Measurements from ENCODE around the gene ZNF496. TPM values are rescaled to one million over a fixed set of nuclear protein-coding genes. Genes with fewer than 3 reads are reported as not detected.

The ZNF496 gene
- total and polyA plus RNA-seq, 5 donors from 2014 or later, result 2.0 to 6.0 (median 3.7) TPM

DNA sequence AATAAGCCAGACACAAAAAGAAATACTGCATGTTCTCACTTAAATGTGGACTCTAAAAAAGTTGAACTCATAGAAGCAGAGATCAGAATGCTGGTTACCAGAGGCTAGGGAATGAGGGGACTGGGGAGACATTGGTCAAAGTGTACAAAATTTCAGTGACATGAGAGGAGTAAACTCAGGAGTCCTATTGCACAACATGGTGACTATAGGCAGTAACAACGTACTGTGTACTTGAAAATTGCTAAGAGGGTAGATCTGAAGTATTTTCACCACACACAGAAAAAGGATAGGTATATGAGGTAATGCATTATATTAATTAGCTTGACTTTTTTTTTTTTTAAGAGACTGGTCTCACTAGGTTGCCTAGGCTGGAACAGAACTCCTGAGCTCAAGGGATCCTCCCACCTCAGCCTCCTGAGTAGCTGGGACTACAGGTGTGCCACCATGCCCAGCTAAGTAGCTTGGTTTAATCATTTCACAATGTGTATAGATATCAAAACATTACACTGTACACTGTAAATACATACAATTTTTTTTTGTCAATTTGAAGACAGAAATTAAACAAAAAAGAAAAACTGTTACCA is 7.4 kb downstream of the ZNF496 start:
- Histone ChIP-seq H3K4me3 (ENCODE audit: low read depth, low read length) (no peak overlapping the region), H3K27me3 (ENCODE audit: control insufficient read depth, insufficient read depth, low read length) (no peaks in the 10 kb centered on the region), H3K27ac (ENCODE audit: insufficient read depth, low read length, poor library complexity, severe bottlenecking) (no peak overlapping the region), H3K9me3 (ENCODE audit: control insufficient read depth in 2 of 2, low read length in 2 of 2) (no peaks in the 10 kb centered on the region), H3K4me1 (ENCODE audit: control insufficient read depth, insufficient read depth, low read length, poor library complexity, severe bottlenecking) (no peaks in the 10 kb centered on the region), H3K36me3 (ENCODE audit: control insufficient read depth, insufficient read depth, low read length) (no peaks in the 10 kb centered on the region)
- ATAC-seq (ENCODE audit: low read depth in 2 of 2), result no peak
- Mint-ChIP-seq H3K36me3 (peaks cover 25% of the 10 kb centered on the region), H3K4me1 (peaks cover 0 to 6% (median 0%) of the 10 kb centered on the region in 4 donors), H3K27me3 (no peaks in the 10 kb centered on the region), H3K4me3 (no peak overlapping the region), H3K27ac (no peak overlapping the region), H3K9me3 (no peaks in the 10 kb centered on the region)
- DNase-seq, result no peak

DNA sequence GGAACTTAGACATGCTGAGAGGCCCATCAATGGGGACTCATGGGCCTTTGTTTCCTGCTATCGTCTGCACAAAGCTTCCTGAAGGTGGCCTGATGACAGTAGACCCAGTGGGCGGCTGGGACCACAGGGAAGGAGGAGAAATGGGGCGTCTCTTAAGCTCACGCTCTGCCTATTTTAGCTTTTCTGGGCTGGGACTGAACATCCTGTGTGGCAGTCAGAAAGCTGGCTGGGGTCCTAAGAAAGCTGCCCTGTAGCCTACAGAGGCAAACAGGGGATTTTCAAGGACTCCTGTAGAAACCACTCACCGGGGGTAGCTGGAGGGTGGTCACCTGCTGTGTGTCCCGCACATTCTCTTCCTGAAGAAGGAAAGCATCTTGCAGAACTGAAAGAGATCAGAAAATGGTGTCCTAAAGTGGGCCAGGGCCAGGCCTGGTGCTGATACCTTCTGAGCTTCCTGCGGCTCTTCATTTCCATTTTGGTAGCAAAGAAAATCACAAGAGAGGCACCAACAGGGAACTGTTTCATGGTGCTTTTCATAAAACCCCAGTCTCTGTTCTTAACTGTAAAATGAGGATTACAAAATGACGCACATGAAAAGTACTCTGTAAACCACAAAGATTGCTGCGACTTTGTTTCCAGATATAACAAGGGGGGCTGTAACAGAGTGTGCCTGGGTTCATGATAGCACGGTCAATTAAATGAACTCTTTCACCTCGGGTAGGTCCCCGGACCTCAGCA is 8.6 kb downstream of the ZNF496 start:
- Mint-ChIP-seq H3K4me3 (peak overlapping the region in 1 of 4 donors; percentile 36), H3K27me3 (no peaks in the 10 kb centered on the region), H3K36me3 (peaks cover 23% of the 10 kb centered on the region), H3K27ac (peak overlapping the region in 1 of 3 donors; percentile 57), H3K9me3 (no peaks in the 10 kb centered on the region), H3K4me1 (peaks cover 0 to 6% (median under 1%) of the 10 kb centered on the region in 4 donors)
- Histone ChIP-seq H3K4me1 (ENCODE audit: control insufficient read depth, insufficient read depth, low read length, poor library complexity, severe bottlenecking) (no peaks in the 10 kb centered on the region), H3K27ac (ENCODE audit: insufficient read depth, low read length, poor library complexity, severe bottlenecking) (no peak overlapping the region), H3K9me3 (ENCODE audit: control insufficient read depth in 2 of 2, low read length in 2 of 2) (no peaks in the 10 kb centered on the region), H3K36me3 (ENCODE audit: control insufficient read depth, insufficient read depth, low read length) (no peaks in the 10 kb centered on the region), H3K4me3 (ENCODE audit: low read depth, low read length) (no peak overlapping the region), H3K27me3 (ENCODE audit: control insufficient read depth, insufficient read depth, low read length) (no peaks in the 10 kb centered on the region)
- ATAC-seq (ENCODE audit: low read depth in 2 of 2) (peak in 1 of 2 donors; percentile 20), DNase-seq (no peak)

DNA sequence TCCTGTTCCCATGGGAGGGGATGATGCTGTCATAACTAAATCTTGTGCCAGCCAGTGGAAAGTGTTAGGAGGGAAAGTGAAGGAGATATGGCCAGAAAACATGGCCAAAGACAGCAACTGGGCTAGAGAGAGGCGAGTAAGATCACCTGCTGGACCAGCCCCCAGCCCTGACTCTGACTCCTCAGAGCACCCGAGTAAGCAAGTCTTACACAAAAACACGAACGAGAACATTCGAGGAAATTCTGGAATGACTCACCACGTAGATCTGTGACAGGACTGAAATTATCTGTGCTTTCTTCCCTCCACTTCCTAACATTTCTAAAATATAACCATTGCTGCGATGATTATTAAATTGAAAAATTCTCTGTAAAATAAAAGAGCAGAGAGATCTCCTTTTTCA is 9.2 kb downstream of the ZNF496 start:
- no peak overlapping the region for H3K4me3 ChIP-seq (ENCODE audit: low read depth, low read length)
- ATAC-seq (ENCODE audit: low read depth in 2 of 2), result no peak
- H3K27me3 Mint-ChIP-seq, result no peaks in the 10 kb centered on the region
- H3K9me3 ChIP-seq (ENCODE audit: control insufficient read depth in 2 of 2, low read length in 2 of 2), result no peaks in the 10 kb centered on the region
- peak overlapping the region in 1 of 4 donors; percentile 36 for H3K4me3 Mint-ChIP-seq
- H3K27me3 ChIP-seq (ENCODE audit: control insufficient read depth, insufficient read depth, low read length), result no peaks in the 10 kb centered on the region
- no peak for DNase-seq
- no peaks in the 10 kb centered on the region for H3K36me3 ChIP-seq (ENCODE audit: control insufficient read depth, insufficient read depth, low read length)
- H3K36me3 Mint-ChIP-seq, result peaks cover 21% of the 10 kb centered on the region
- no peaks in the 10 kb centered on the region for H3K9me3 Mint-ChIP-seq
- H3K4me1 ChIP-seq (ENCODE audit: control insufficient read depth, insufficient read depth, low read length, poor library complexity, severe bottlenecking), result no peaks in the 10 kb centered on the region
- peaks cover 0 to 6% (median 2%) of the 10 kb centered on the region in 4 donors for H3K4me1 Mint-ChIP-seq
- H3K27ac ChIP-seq (ENCODE audit: insufficient read depth, low read length, poor library complexity, severe bottlenecking), result no peak overlapping the region
- peak overlapping the region in 1 of 3 donors; percentile 57 for H3K27ac Mint-ChIP-seq

DNA sequence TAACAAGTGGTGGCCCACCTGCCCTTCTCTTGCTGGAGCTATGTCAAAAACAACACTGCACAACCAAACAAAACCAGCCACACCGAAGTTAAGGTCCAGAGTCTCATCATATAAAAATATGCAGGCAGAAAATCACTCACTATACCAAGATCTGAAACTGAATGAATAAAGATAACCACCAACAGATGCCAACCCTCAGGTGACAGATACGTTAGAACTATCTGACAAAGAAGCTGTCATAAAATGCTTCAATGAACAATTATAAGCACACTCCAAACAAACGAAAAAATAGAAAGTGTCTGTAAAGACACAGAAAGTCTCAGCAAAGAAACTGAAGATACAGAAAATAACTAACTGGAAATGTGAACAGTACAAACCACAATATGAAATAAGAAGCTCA is 14.0 kb downstream of the ZNF496 start:
- peaks cover 29% of the 10 kb centered on the region for H3K36me3 Mint-ChIP-seq
- no peaks in the 10 kb centered on the region for H3K9me3 Mint-ChIP-seq
- H3K27me3 Mint-ChIP-seq, result no peaks in the 10 kb centered on the region
- Histone ChIP-seq H3K27me3 (ENCODE audit: control insufficient read depth, insufficient read depth, low read length) (no peaks in the 10 kb centered on the region), H3K4me1 (ENCODE audit: control insufficient read depth, insufficient read depth, low read length, poor library complexity, severe bottlenecking) (no peaks in the 10 kb centered on the region), H3K4me3 (ENCODE audit: low read depth, low read length) (no peak overlapping the region), H3K27ac (ENCODE audit: insufficient read depth, low read length, poor library complexity, severe bottlenecking) (no peak overlapping the region), H3K9me3 (ENCODE audit: control insufficient read depth in 2 of 2, low read length in 2 of 2) (no peaks in the 10 kb centered on the region), H3K36me3 (ENCODE audit: control insufficient read depth, insufficient read depth, low read length) (no peaks in the 10 kb centered on the region)
- no peak overlapping the region for H3K4me3 Mint-ChIP-seq
- no peak for DNase-seq
- ATAC-seq (ENCODE audit: low read depth in 2 of 2), result no peak
- no peak overlapping the region for H3K27ac Mint-ChIP-seq
- H3K4me1 Mint-ChIP-seq, result peaks cover 0 to 5% (median under 1%) of the 10 kb centered on the region in 4 donors

DNA sequence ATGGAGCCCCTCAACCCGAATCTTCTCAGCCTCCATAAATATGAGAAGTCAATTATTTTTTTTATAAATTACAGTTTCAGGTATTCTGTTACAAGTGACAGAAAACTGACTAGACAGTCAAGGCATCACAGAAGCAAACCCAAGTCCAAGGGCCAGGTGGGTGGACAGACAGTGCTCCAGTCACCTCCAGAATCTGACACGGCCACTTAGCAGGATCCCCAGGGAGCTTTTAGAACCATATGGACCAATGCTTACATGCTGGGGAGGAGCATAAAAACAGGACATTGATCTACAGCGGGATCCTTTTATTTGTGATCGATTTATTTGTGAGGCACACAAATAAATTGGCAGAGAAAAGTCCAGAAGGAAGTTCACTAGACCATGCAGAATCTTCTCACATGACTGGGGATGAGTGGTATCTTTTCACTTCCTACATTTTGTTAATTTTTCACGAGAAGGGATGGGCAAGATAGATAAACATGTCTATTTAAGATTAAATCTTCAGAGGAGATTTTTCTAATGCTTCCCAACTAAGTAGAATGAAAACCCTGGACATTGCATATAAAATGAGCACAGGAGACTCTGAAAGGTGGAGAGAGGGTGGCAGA is 15.0 kb downstream of the ZNF496 start:
- no peak for DNase-seq
- H3K4me3 ChIP-seq (ENCODE audit: low read depth, low read length), result no peak overlapping the region
- H3K27me3 Mint-ChIP-seq, result no peaks in the 10 kb centered on the region
- no peaks in the 10 kb centered on the region for H3K9me3 ChIP-seq (ENCODE audit: control insufficient read depth in 2 of 2, low read length in 2 of 2)
- H3K4me1 Mint-ChIP-seq, result peaks cover 0 to 5% (median 0%) of the 10 kb centered on the region in 4 donors
- no peaks in the 10 kb centered on the region for H3K9me3 Mint-ChIP-seq
- H3K27me3 ChIP-seq (ENCODE audit: control insufficient read depth, insufficient read depth, low read length), result no peaks in the 10 kb centered on the region
- H3K4me3 Mint-ChIP-seq, result no peak overlapping the region
- H3K36me3 ChIP-seq (ENCODE audit: control insufficient read depth, insufficient read depth, low read length), result no peaks in the 10 kb centered on the region
- H3K4me1 ChIP-seq (ENCODE audit: control insufficient read depth, insufficient read depth, low read length, poor library complexity, severe bottlenecking), result no peaks in the 10 kb centered on the region
- H3K27ac ChIP-seq (ENCODE audit: insufficient read depth, low read length, poor library complexity, severe bottlenecking), result no peak overlapping the region
- H3K27ac Mint-ChIP-seq, result no peak overlapping the region
- no peak for ATAC-seq (ENCODE audit: low read depth in 2 of 2)
- peaks cover 30% of the 10 kb centered on the region for H3K36me3 Mint-ChIP-seq

DNA sequence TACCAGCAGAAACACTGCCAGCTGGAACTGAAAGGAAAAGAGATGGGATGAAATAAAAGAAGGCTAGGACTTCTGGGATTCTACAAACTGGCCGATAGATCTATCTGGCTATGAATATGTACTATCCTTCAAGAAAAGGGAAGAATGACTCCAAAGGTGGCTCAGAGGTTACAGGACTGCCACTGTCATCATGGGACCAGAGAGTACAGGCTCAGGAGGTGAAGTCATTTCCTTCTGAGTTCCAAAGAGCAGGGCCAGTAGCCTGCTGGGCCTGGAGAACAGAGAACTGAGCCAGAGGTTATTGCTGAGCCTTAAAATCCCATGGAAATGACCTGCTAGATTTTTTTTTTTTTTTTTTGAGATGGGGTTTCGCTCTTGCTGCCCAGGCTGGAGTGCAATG is 27.6 kb downstream of the ZNF496 start:
- Mint-ChIP-seq H3K27me3 (no peaks in the 10 kb centered on the region), H3K27ac (no peak overlapping the region), H3K36me3 (peaks cover 38% of the 10 kb centered on the region), H3K4me3 (no peak overlapping the region), H3K4me1 (no peaks in the 10 kb centered on the region), H3K9me3 (peaks cover 0 to 1% (median 0%) of the 10 kb centered on the region in 7 donors)
- DNase-seq (no peak), ATAC-seq (ENCODE audit: low read depth in 2 of 2) (no peak)
- no peak overlapping the region for H3K27ac ChIP-seq (ENCODE audit: insufficient read depth, low read length, poor library complexity, severe bottlenecking)
- no peaks in the 10 kb centered on the region for H3K36me3 ChIP-seq (ENCODE audit: control insufficient read depth, insufficient read depth, low read length)
- no peaks in the 10 kb centered on the region for H3K4me1 ChIP-seq (ENCODE audit: control insufficient read depth, insufficient read depth, low read length, poor library complexity, severe bottlenecking)
- no peaks in the 10 kb centered on the region for H3K9me3 ChIP-seq (ENCODE audit: control insufficient read depth in 2 of 2, low read length in 2 of 2)
- H3K27me3 ChIP-seq (ENCODE audit: control insufficient read depth, insufficient read depth, low read length), result no peaks in the 10 kb centered on the region
- H3K4me3 ChIP-seq (ENCODE audit: low read depth, low read length), result no peak overlapping the region

DNA sequence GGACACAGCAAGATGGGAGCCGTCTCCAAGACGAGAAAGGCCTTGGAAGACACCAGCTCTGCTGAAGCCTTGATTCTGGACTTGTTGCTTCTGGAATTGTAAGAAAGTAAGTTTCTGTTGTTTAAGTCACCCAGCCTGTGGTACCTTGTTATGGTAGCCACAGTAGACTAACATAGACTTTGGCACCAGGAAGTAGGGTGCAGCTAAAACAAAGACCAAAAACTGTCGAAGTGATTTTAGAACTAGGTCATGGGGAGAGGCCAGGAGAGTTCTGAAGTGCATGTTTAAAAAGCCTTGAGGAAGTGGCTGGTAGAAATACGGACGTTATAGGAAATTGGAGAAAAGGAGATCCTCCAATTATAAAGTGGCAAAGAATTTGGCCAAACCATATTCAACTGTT is 28.5 kb downstream of the ZNF496 start:
- H3K27me3 ChIP-seq (ENCODE audit: control insufficient read depth, insufficient read depth, low read length), result no peaks in the 10 kb centered on the region
- H3K4me3 ChIP-seq (ENCODE audit: low read depth, low read length), result no peak overlapping the region
- Mint-ChIP-seq H3K27ac (no peak overlapping the region), H3K36me3 (peaks cover 34% of the 10 kb centered on the region), H3K9me3 (peaks cover 0 to 1% (median 0%) of the 10 kb centered on the region in 7 donors), H3K4me3 (no peak overlapping the region), H3K27me3 (no peaks in the 10 kb centered on the region), H3K4me1 (peaks cover 0 to 2% (median 0%) of the 10 kb centered on the region in 4 donors)
- H3K36me3 ChIP-seq (ENCODE audit: control insufficient read depth, insufficient read depth, low read length), result no peaks in the 10 kb centered on the region
- no peak for DNase-seq
- H3K27ac ChIP-seq (ENCODE audit: insufficient read depth, low read length, poor library complexity, severe bottlenecking), result no peak overlapping the region
- no peaks in the 10 kb centered on the region for H3K9me3 ChIP-seq (ENCODE audit: control insufficient read depth in 2 of 2, low read length in 2 of 2)
- no peak for ATAC-seq (ENCODE audit: low read depth in 2 of 2)
- H3K4me1 ChIP-seq (ENCODE audit: control insufficient read depth, insufficient read depth, low read length, poor library complexity, severe bottlenecking), result no peaks in the 10 kb centered on the region
